ENCODE data around the gene RAB3IL1.

The RAB3IL1 gene

GRCh38 chr11:61908730-61909316 lies 8.5 kb downstream of the RAB3IL1 start:
- TF ChIP-seq CTCF (conservative IDR thresholded peaks at IDR 0.05; ENCODE audit: low read depth, low read length): no peak
- H3K4me3 ChIP-seq (ENCODE audit: low read depth, low read length): no peak overlapping the region
- no peak for DNase-seq (ENCODE audit: low read depth)

- no peak for DNase-seq (ENCODE audit: low read depth)
- no peak overlapping the region for H3K4me3 ChIP-seq (ENCODE audit: low read depth, low read length)
- TF ChIP-seq CTCF (conservative IDR thresholded peaks at IDR 0.05; ENCODE audit: low read depth, low read length): no peak
These were observed 9.3 kb downstream of the RAB3IL1 start for GRCh38 chr11:61907871-61908729.

GRCh38 chr11:61907282-61907681 lies 10.1 kb downstream of the RAB3IL1 start:
- H3K4me3 ChIP-seq (ENCODE audit: low read depth, low read length): no peak overlapping the region
- no peak for TF ChIP-seq CTCF (conservative IDR thresholded peaks at IDR 0.05; ENCODE audit: low read depth, low read length)
- no peak for DNase-seq (ENCODE audit: low read depth)

- no peak overlapping the region for H3K4me3 ChIP-seq (ENCODE audit: low read depth, low read length)
- TF ChIP-seq CTCF (conservative IDR thresholded peaks at IDR 0.05; ENCODE audit: low read depth, low read length): no peak
- no peak for DNase-seq (ENCODE audit: low read depth)
These were observed 10.8 kb downstream of the RAB3IL1 start for GRCh38 chr11:61906522-61906909.

GRCh38 chr11:61905801-61906521 lies 11.4 kb downstream of the RAB3IL1 start:
- H3K4me3 ChIP-seq (ENCODE audit: low read depth, low read length): no peak overlapping the region
- DNase-seq (ENCODE audit: low read depth): no peak
- TF ChIP-seq CTCF (conservative IDR thresholded peaks at IDR 0.05; ENCODE audit: low read depth, low read length): no peak

GRCh38 chr11:61905067-61905696 lies 12.2 kb downstream of the RAB3IL1 start:
- no peak overlapping the region for H3K4me3 ChIP-seq (ENCODE audit: low read depth, low read length)
- no peak for DNase-seq (ENCODE audit: low read depth)
- TF ChIP-seq CTCF (conservative IDR thresholded peaks at IDR 0.05; ENCODE audit: low read depth, low read length): no peak

Data from choroid plexus epithelial cell (primary cell).